Smooth muscle cell of the brain vasculature (primary cell): ENCODE results near the gene ZG16B.

Source experiments
- DNase-seq: peaks from one replicate; pipeline ENCODE4 v3.0.0-alpha.2; 2012; ENCODE audit warnings: low read depth, low spot score

The ZG16B gene

DNA sequence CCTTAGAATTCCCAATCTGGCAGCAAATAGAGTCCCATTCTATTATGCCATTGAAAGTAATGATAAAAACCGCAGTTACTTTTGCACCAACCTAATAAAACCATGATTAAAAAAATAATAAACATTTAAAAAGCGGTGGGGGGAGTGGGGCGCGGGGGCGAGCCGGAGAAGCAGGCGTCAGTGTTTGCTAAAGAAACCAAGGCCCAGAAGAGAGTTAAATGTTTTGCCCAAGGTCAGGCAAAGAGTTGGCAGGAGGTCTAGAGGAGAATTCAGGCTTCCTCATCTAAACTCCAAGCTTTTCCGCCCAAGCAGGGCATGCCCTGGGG lies 37.5 kb downstream of the ZG16B start:
- DNase-seq: no peak

DNA sequence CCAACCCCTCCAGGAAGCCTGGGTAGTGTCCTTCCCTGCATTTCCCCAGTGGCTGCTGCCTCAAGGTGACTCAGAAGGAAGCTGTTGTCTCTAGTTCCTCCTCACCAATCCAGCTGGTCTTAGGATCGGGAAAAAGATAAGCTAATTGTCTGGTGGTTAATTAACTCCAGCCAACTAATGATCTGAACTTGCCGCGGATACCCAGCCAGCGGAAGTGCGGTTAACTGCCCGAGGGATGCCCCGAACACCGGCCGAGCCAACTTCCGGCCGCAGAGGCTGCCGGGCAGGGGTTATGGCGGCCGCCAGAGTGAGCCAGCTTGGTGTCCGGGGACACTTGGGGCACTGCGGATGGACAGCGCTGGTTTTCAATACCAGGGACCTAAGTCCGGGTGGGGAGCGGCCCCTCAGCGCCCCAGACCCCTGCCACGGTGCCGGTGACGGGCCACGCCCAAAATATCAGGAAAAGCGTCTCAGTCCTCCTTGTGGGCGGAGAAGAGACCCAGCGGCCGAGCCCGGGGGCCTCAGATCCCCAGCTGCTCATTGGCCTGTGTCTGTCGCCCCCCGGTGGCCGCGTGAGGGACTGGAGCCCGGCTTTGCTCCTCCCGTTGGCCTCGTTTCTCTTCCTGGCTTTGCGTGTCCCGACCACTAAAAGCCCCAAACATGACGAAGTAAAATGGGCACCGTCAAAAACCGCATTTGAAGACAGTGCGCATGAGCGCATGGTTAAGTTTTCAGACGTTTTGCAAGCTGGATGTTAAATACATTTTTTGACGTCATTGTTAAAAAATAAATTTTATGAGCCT lies 38.1 kb downstream of the ZG16B start:
- peak; percentile 81 for DNase-seq

DNA sequence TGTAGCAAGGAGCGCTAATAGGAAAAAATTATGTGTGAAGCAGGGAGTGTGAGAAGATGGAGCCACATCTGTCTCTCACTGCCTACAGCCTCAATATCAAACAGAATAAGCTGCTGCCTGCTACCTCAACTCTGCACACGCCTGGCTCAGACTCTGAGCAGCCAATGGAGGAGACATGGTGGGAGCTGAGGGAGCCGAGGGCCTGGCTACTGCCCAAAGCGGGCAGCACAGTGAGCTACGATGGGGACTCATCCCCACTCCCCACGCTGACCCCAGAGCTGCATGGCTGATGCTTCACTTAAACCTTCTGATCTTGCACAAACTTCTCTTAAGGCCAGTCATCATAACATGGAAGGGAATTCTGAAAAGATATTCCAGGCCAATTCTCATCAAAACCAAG lies 41.8 kb downstream of the ZG16B start:
- no peak for DNase-seq

DNA sequence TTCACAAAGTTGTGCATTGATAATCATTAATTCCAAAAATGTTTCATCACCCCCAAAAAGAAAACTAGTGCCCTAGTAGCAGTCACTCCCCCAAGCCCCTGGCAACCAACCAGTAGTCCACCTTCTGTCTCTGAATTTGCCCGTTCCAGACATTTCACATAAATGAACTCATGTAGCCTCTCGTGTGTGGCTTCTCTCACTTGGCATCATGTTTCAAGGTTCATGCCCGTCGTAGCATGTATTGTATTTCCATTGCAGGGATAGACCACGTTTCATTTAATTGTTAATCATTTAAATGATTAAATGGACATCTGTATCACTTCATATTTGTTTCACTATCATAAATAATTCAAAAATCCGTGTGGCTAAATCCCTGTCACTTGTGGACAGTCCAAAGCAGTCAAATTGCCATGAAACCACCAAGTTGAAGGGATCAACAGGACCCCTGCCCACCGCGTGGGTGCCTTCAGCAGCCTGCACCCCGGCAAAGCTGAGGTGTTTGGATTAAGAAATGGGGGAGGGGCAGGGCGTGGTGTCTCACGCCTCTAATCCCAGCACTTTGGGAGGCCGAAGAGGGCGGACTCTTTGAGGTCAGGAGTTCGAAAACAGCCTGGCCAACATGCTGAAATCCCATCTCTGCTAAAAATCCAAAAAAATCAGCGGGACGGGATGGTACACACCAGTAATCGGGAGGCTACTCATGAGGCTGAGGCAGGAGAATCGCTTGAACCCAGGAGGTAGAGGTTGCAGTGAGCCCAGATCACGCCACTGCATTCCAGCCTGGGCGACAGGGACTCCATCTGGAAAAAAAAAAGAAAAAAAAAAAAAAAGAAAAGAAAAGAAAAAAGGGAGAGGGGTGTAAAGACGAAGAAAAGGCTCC lies 44.2 kb downstream of the ZG16B start:
- no peak for DNase-seq

DNA sequence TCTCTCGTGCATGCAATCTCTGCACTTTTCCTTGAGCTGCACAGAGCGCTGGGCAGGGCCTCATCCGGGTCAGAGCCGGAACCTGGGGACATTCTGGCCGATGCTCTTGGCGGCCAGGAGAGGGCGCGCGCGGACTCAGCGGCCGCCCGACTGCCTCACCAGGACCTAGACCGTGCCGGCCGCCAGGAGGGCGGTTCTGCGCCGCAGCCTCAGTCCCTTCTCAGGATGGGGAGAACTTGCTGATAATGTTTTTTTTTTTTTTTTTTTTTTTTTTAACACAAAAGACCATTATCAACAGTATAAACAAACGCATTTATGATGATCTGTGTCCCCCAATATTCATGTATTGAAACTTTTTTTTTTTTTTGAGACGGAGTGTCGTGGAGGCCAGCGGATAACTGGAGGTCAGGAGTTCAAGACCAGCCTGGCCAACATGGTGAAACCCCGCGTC lies 44.8 kb downstream of the ZG16B start:
- peak; percentile 18 for DNase-seq

DNA sequence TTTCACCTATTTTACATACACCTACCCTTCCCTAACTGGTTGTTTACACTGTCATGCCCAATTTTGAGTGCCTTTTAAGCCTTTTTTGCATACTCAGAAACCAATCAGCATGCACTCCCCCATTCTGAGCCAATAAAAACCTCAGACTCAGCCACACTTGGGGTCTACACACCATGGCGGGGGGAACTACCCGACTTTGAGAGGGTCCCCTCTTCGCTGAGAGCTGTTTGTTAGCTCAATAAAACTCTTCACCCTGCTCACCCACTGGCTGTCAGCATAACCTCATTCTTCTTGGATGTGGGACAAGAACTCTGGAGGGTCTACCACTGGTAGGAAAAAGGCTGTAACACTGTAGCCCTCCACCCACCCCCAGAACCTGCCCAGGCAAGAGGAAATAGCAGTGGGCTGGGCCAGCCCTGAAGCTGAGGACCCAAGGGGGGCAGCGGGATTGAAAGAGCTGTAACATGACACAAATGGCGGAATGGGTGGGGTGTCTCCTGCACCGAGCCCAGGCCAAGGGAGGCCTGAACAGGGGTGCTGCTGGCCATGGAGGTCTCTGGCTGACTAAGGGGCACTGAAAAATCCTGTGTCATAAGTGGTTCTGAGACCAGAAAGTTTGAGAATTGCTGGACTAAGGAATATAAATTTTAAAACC lies 49.9 kb downstream of the ZG16B start:
- no peak for DNase-seq
